Kidney tubule cell (primary cell): ENCODE data around the gene PLAC8L1.

ENCODE experiments used
- DNase-seq: peaks from one replicate; pipeline ENCODE4 v3.0.0-alpha.2; 2018; ENCODE audit warnings: low spot score

The PLAC8L1 gene

GRCh38 chr5:146042628-146043279, 62.6 kb downstream of the PLAC8L1 start:
- DNase-seq = peak; percentile 89

- no peak for DNase-seq
Observed at GRCh38 chr5:146041180-146041789, 64.1 kb downstream of the PLAC8L1 start.

- DNase-seq = no peak
Observed at GRCh38 chr5:146040527-146040926, 64.8 kb downstream of the PLAC8L1 start.

- DNase-seq = no peak
Observed at GRCh38 chr5:146039420-146039819, 66.0 kb downstream of the PLAC8L1 start.

GRCh38 chr5:146034605-146035004, 70.8 kb downstream of the PLAC8L1 start:
- DNase-seq = no peak
